ENCODE data around the gene C19orf38. TPM values are rescaled to one million over a fixed set of nuclear protein-coding genes. Genes with fewer than 3 reads are reported as not detected.

Gene C19orf38
- total and polyA plus RNA-seq, 9 of the 15 experiments (the other 6 are each of a cell fraction or from before 2014, with no cell fraction given), result 0.14 to 0.18 TPM; not detected in 7

- TF ChIP-seq ZFP30 (CRISPR knock-in tag; IDR thresholded peaks at IDR 0.05; ENCODE audit: borderline replicate concordance) (no peak), MIER1 (IDR thresholded peaks at IDR 0.05; ENCODE audit: low read depth) (no peak), NR3C1 (CRISPR knock-in tag; IDR thresholded peaks at IDR 0.05) (no peak), RB1 (IDR thresholded peaks at IDR 0.05; ENCODE audit: low read depth) (no peak), NFE2L1 (tag; IDR thresholded peaks at IDR 0.05; ENCODE audit: borderline replicate concordance, low read depth) (no peak), BCL6 (CRISPR knock-in tag; IDR thresholded peaks at IDR 0.05) (no peak), ZBED1 (IDR thresholded peaks at IDR 0.05) (no peak), PBX2 (CRISPR knock-in tag; IDR thresholded peaks at IDR 0.05; ENCODE audit: low read depth) (no peak), PBX2 (tag; conservative IDR thresholded peaks at IDR 0.05; ENCODE audit: low read depth) (no peak)
Measured at GRCh38 chr19:10888421-10888866, 40.2 kb downstream of the C19orf38 start (continued).

DNA sequence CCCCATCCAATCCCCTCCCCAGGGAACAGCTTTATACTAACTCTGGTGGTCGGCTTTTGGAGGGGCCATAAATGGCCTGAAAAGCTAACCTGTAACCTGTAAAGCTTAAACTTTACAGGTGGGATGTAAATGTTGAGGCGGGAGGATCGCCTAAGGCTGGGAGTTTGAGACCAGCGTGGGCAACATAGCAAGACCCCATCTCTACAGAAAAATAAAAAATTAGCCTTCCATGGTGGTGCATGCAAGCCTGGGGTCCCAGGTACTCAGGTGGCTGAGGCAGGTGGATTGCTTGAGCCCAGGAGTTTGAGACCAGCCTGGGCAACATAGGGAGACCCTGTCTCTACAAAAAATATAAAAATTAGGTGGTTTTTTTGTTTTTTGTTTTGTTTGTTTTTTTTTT lies 41.7 kb downstream of the C19orf38 start:
- no peak for ATAC-seq
- no peak overlapping the region for H3K4me2 ChIP-seq (ENCODE audit: insufficient read depth, low read length)
- H2AFZ ChIP-seq (ENCODE audit: low read depth, low read length), result no peak overlapping the region
- no peak overlapping the region for H3K4me3 ChIP-seq
- BruUV-seq (replicated peaks), result no TSS peak
- peaks cover 68% of the 10 kb centered on the region for H3K79me2 ChIP-seq (ENCODE audit: control insufficient read depth, insufficient read depth, low read length)
- H3K36me3 ChIP-seq (ENCODE audit: control insufficient read depth, insufficient read depth, low read length), result peaks cover 16% of the 10 kb centered on the region; the same call in 1 of the 3 replicates
- H3K9me1 ChIP-seq (ENCODE audit: control insufficient read depth, insufficient read depth, low read length), result peaks cover 6% of the 10 kb centered on the region
- WGBS (ENCODE audit: insufficient coverage, low coverage, missing lambda C conversion rate), result 90% methylated on average over 4 of the region's 4 CpGs
- H3K4me1 ChIP-seq (replicated peaks in 1 of 2; ENCODE audit: control insufficient read depth in 2 of 2, insufficient read depth in 2 of 2, low read length in 2 of 2), result peaks cover 4 to 58% of the 10 kb centered on the region in 2 experiments; a peak in 3 of 5 replicates
- H3K27me3 ChIP-seq (ENCODE audit: control insufficient read depth in 2 of 2, insufficient read depth in 2 of 2, low read length in 2 of 2), result no peaks in the 10 kb centered on the region; a peak in 1 of 5 replicates
- FAIRE-seq, result no peak
- H3K9me3 ChIP-seq (replicated peaks; ENCODE audit: control insufficient read depth, insufficient read depth, low read depth, low read length), result no peaks in the 10 kb centered on the region
- POLR2A ChIA-PET, result interaction anchor here (2.0 kb wide), 1 partner anchor 10 kb away, joined by 6 read pairs; no protein-coding TSS in a partner anchor
- intact Hi-C loops (cut with micrococcal nuclease) (no loop called here), in situ Hi-C loops (cut with MboI) (no loop called here)
- no peak for DNase-seq (ENCODE audit: extremely low read depth in 1 of 4, low spot score in 3 of 4)
- H3K9ac ChIP-seq (ENCODE audit: insufficient read depth in 1 of 2, low read depth in 2 of 2, low read length in 2 of 2), result no peak overlapping the region
- peaks cover 6% of the 10 kb centered on the region; the same call in 1 of the 2 replicates for H4K20me1 ChIP-seq (replicated peaks; ENCODE audit: control insufficient read depth, insufficient read depth, low read length)
- no peak overlapping the region for H3K27ac ChIP-seq (ENCODE audit: extremely low read depth, low read depth, low read length)
- CTCF ChIA-PET (ENCODE audit: low intra/inter-chr PET ratio), result no interaction called here
- TF ChIP-seq TBP (optimal IDR thresholded peaks at IDR 0.05; ENCODE audit: low read depth, low read length) (no peak), RUNX1 (IDR thresholded peaks at IDR 0.05; ENCODE audit: low read depth) (no peak), TCF15 (CRISPR knock-in tag; IDR thresholded peaks at IDR 0.05) (no peak), ZNF124 (CRISPR knock-in tag; IDR thresholded peaks at IDR 0.05) (no peak), ZNF263 (CRISPR knock-in tag; IDR thresholded peaks at IDR 0.05; ENCODE audit: borderline replicate concordance) (no peak), TCF7L2 (IDR thresholded peaks at IDR 0.05; ENCODE audit: low read depth, low read length) (no peak), ADNP (tag; IDR thresholded peaks at IDR 0.05) (no peak), PRMT5 (CRISPR knock-in tag; IDR thresholded peaks at IDR 0.05) (no peak), TFAP4 (CRISPR knock-in tag; IDR thresholded peaks at IDR 0.05; ENCODE audit: borderline replicate concordance) (no peak), ELK3 (CRISPR knock-in tag; IDR thresholded peaks at IDR 0.05) (no peak)

Measured in K562 (cell line).